OCI-LY3 (cell line): ENCODE measurements around the gene NAGPA.

Experiments
- H2AFZ ChIP-seq: fragments of 200-600, 300-600 bp; shearing (Covaris generic); 2 replicates; pipeline ENCODE4 v1.6.0; 2014; ENCODE audit warnings: antibody characterized with exemption, low read depth, low read length
- H3K27ac ChIP-seq: fragments of 200-600, 300-600 bp; sonication (generic); 2 replicates; pipeline ENCODE4 v1.5.1; 2014; ENCODE audit warnings: mild to moderate bottlenecking, low read length, moderate library complexity, mixed read lengths
- H3K27me3 ChIP-seq: fragments of 200-600, 300-600 bp; sonication (generic); 2 replicates; pipeline ENCODE4 v1.6.1; 2014; ENCODE audit warnings: low read depth, low read length, mixed read lengths
- H3K36me3 ChIP-seq: fragments of 200-600, 300-600 bp; sonication (generic); replicated peaks from 2 replicates; pipeline ENCODE3; 2014; ENCODE audit warnings: low read depth, low read length, mixed read lengths
- H3K4me1 ChIP-seq: fragments of 300-600, 200-600 bp; sonication (generic); 2 replicates; pipeline ENCODE4 v1.6.1; 2014; ENCODE audit warnings: low read length, mixed read lengths
- H3K4me2 ChIP-seq: fragments of 200-600, 300-600 bp; sonication (generic); 2 replicates; pipeline ENCODE4 v1.6.1; 2014; ENCODE audit warnings: low read length, mixed read lengths
- H3K4me3 ChIP-seq: fragments of 300-600, 200-600 bp; sonication (generic); 2 replicates; pipeline ENCODE4 v1.5.1; 2014; ENCODE audit warnings: antibody characterized with exemption, mild to moderate bottlenecking, low read length, moderate library complexity
- H3K79me2 ChIP-seq: fragments of 300-600, 200-600 bp; shearing (Covaris generic); 2 replicates; pipeline ENCODE4 v1.6.1; 2014; ENCODE audit warnings: mild to moderate bottlenecking, low read length, mixed read lengths
- H3K9ac ChIP-seq: fragments of 300-600, 200-600 bp; shearing (Covaris generic); 2 replicates; pipeline ENCODE4 v1.6.0; 2014; ENCODE audit warnings: mild to moderate bottlenecking, low read length, moderate library complexity
- H3K9me3 ChIP-seq: fragments of 200-600, 300-600 bp; shearing (Covaris generic); 2 replicates; pipeline ENCODE4 v1.6.1; 2014; ENCODE audit warnings: low read length, mixed read lengths; ENCODE audit not compliant: insufficient read depth
- H4K20me1 ChIP-seq: fragments of 200-600, 300-600 bp; sonication (generic); 2 replicates; pipeline ENCODE4 v1.6.1; 2016; ENCODE audit warnings: low read length, mixed read lengths; ENCODE audit not compliant: insufficient read depth
- EZH2phosphoT487 ChIP-seq: fragments of 200-600 bp; shearing (Covaris generic); IDR thresholded peaks from 2 replicates; pipeline ENCODE4 v1.6.1; 2018; ENCODE audit warnings: antibody characterized with exemption, mixed run types, low read depth
- TF ChIP-seq, protein P1 (sequence below): fragments of 200-600, 300-600 bp; sonication (generic); IDR thresholded peaks from 2 replicates; pipeline ENCODE4 v1.5.1; 2014; ENCODE audit warnings: antibody characterized with exemption, low read length, low read depth

Gene NAGPA

DNA sequence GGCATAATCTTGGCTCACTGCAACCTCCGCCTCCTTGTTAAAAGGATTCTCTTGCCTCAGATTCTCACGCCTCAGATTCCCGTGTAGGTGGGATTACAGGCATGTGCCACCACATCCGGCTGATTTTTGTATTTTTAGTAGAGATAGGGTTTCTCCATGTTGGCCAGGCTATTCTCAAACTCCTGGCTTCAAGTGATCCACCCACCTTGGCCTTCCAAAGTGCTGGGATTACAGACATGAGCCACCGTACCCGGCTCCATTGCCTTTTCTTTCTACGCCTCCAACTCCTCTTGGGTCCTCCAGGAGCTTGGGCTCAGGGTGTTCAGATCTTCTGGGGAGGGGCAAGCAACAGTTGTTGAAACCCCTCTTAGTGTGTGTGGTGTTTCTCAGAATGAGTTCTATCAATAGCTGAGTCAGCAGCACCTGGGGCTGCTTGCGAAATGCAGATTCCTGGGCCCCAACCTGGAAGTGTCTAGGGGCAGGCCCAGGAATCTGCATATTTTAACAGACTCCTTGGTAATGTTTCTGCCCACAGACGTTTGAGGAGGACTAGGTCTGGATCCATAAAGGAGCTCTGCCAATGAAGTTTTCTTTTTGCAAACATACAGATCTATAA is 44.2 kb downstream of the NAGPA start:
- TF ChIP-seq EZH2phosphoT487, result no peak
- TF ChIP-seq, protein P1, sequence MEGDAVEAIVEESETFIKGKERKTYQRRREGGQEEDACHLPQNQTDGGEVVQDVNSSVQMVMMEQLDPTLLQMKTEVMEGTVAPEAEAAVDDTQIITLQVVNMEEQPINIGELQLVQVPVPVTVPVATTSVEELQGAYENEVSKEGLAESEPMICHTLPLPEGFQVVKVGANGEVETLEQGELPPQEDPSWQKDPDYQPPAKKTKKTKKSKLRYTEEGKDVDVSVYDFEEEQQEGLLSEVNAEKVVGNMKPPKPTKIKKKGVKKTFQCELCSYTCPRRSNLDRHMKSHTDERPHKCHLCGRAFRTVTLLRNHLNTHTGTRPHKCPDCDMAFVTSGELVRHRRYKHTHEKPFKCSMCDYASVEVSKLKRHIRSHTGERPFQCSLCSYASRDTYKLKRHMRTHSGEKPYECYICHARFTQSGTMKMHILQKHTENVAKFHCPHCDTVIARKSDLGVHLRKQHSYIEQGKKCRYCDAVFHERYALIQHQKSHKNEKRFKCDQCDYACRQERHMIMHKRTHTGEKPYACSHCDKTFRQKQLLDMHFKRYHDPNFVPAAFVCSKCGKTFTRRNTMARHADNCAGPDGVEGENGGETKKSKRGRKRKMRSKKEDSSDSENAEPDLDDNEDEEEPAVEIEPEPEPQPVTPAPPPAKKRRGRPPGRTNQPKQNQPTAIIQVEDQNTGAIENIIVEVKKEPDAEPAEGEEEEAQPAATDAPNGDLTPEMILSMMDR, result no peak
- H3K9me3 ChIP-seq, result no peaks in the 10 kb centered on the region
- H3K9ac ChIP-seq, result no peak overlapping the region
- no peaks in the 10 kb centered on the region for H3K36me3 ChIP-seq
- H4K20me1 ChIP-seq, result no peaks in the 10 kb centered on the region
- no peak overlapping the region for H2AFZ ChIP-seq
- H3K4me1 ChIP-seq, result peaks cover 11% of the 10 kb centered on the region
- H3K4me3 ChIP-seq, result no peak overlapping the region
- H3K4me2 ChIP-seq, result no peak overlapping the region
- H3K27ac ChIP-seq, result no peak overlapping the region
- no peaks in the 10 kb centered on the region for H3K27me3 ChIP-seq
- H3K79me2 ChIP-seq, result no peaks in the 10 kb centered on the region

DNA sequence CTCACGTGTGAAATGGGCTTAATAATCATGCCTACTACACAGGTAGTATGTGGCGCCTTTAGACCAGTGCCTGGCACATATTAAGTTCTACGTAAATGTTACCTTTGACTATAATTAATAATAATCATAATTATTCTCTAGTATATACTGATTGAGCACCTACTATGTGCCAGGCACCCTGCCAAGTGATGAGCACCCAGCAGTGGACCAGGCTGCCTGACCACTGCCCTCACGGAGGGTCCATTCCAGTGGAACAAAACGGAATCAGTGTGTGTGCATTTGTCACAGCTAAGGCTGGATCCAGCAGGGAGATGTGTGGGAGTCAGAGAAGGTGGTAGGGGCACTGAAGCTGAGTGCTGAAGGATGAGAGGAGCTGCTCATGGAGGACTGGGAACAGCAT is 45.1 kb downstream of the NAGPA start:
- Histone ChIP-seq H3K9ac (no peak overlapping the region), H3K4me3 (no peak overlapping the region), H3K27ac (no peak overlapping the region), H3K79me2 (no peaks in the 10 kb centered on the region), H2AFZ (no peak overlapping the region), H3K4me2 (no peak overlapping the region), H3K36me3 (no peaks in the 10 kb centered on the region), H3K9me3 (peaks cover 3% of the 10 kb centered on the region; the same call in 1 of the 2 replicates), H3K27me3 (no peaks in the 10 kb centered on the region), H4K20me1 (no peaks in the 10 kb centered on the region), H3K4me1 (peaks cover 12% of the 10 kb centered on the region)
- TF ChIP-seq EZH2phosphoT487, result no peak
- TF ChIP-seq, protein P1, result no peak

DNA sequence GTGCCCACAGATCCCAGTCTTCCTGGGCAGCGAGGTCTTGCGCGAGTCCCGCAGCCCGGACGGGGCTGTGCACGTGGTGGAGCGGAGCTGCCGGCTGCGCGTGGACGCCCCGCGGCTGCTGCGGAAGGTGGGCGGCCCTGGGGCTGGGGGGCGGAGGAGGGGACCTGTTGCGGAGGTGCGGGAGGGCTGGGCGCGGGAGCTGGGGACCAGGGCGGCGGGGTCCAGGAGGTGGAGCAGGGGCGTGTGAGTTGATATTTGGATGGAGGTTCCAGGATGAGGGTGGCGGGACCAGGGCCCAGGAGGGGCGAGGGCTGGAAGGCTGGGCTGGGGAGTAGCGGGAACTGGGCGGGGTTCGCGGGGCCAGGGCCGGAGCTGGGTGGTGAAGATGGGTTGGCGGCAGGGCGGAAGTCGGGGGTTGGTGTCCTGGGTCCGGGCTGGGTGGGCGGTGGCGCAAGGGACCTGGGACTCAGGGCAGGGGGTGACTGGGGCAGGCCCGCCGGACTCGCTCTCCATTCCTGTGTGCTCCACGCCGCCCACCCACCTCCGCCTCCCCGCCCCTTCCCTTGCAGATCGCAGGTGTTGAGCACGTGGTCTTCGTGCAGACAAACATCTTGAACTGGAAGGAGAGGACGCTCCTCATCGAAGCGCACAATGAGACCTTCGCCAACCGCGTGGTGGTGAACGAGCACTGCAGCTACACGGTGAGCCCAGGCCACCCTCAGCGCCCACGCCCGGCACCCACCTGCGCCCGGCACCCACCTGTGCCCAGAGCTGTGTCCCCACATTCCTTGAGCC is 46.0 kb downstream of the NAGPA start:
- H3K36me3 ChIP-seq, result no peaks in the 10 kb centered on the region
- H3K9ac ChIP-seq, result no peak overlapping the region
- H2AFZ ChIP-seq, result no peak overlapping the region
- H4K20me1 ChIP-seq, result no peaks in the 10 kb centered on the region
- H3K4me2 ChIP-seq, result no peak overlapping the region
- no peaks in the 10 kb centered on the region for H3K27me3 ChIP-seq
- H3K9me3 ChIP-seq, result peaks cover 3% of the 10 kb centered on the region; the same call in 1 of the 2 replicates
- TF ChIP-seq EZH2phosphoT487, result no peak
- TF ChIP-seq, protein P1, result no peak
- no peaks in the 10 kb centered on the region for H3K79me2 ChIP-seq
- peaks cover 12% of the 10 kb centered on the region for H3K4me1 ChIP-seq
- no peak overlapping the region for H3K27ac ChIP-seq
- no peak overlapping the region for H3K4me3 ChIP-seq

DNA sequence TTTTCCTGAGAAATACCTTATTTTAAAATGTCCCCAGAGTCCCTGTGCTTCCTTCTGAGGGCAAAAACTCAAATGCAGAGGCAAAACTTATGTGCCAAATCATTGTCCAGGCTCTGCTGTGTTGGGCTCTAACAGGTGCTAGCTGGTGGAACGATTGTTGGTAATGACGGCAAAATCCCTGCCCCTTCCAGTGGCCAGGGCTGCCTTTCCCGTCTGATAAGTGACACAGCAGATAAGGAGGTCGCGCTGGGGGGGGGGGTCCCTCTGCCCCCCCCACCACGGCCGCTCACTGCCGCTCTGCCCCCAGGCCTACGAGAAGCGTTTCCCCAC is 46.5 kb downstream of the NAGPA start:
- peaks cover 12% of the 10 kb centered on the region for H3K4me1 ChIP-seq
- H4K20me1 ChIP-seq, result no peaks in the 10 kb centered on the region
- H3K9ac ChIP-seq, result no peak overlapping the region
- no peaks in the 10 kb centered on the region for H3K36me3 ChIP-seq
- TF ChIP-seq EZH2phosphoT487, result no peak
- TF ChIP-seq, protein P1, result no peak
- H3K27me3 ChIP-seq, result no peaks in the 10 kb centered on the region
- H3K9me3 ChIP-seq, result peaks cover 3% of the 10 kb centered on the region; the same call in 1 of the 2 replicates
- no peaks in the 10 kb centered on the region for H3K79me2 ChIP-seq
- no peak overlapping the region for H3K27ac ChIP-seq
- no peak overlapping the region for H3K4me2 ChIP-seq
- no peak overlapping the region for H3K4me3 ChIP-seq
- no peak overlapping the region for H2AFZ ChIP-seq
